ENCODE results near the gene DCAF5.

The DCAF5 gene

GRCh38 chr14:69149461-69150244, 3.3 kb downstream of the DCAF5 start:
- in situ Hi-C loops (cut with HindIII; ENCODE audit: low sequenced_read_pairs), result no loop called here

GRCh38 chr14:69142101-69142500, 10.8 kb downstream of the DCAF5 start:
- in situ Hi-C loops (cut with HindIII; ENCODE audit: low sequenced_read_pairs), result no loop called here

DNA sequence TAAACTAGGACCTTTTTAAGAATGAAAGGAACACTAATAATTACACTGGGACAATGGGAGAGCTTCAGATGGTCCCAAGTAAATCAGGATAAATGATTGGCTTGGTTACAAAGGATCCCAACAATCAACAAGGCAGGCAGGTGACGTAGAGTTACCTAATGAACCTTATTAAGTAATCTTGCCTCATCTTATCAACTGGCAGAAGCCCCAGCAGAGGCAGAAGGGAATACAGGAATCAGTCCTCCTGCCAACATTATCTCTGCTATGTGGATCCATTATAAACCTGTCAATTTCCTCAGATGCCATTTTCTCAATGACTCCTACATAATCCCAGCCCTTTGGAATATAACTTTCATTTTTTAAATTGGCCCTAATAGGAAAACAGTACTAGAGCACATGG, 11.4 kb downstream of the DCAF5 start:
- in situ Hi-C loops (cut with HindIII; ENCODE audit: low sequenced_read_pairs), result no loop called here

- in situ Hi-C loops (cut with HindIII; ENCODE audit: low sequenced_read_pairs), result loop anchor here (5.0 kb wide), 1 partner anchor 53 kb away; the partner anchor contains the start of gene EXD2
Observed at GRCh38 chr14:69139743-69140142, 13.2 kb downstream of the DCAF5 start.

GRCh38 chr14:69137843-69138535, 14.9 kb downstream of the DCAF5 start:
- in situ Hi-C loops (cut with HindIII; ENCODE audit: low sequenced_read_pairs), result loop anchor here (5.0 kb wide), 1 partner anchor 54 kb away; the partner anchor contains the start of gene EXD2

DNA sequence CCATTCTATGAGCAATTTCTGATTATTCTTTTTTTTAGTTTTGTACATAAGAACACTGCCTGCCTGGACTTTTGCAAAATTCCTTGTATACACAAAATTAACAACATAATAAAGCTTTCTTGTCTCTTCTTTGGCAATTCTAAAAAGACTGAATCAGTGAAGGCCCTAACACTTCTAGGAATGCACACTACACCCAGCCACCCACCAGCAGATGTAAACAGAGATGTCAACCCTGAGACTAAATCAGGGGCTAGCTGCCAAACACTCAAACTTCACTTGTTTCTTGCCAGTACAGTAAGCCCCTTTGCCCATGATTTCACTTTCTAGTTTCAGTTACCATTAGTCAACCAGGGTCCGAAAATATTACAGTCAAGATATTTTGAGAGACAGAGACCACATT, 15.5 kb downstream of the DCAF5 start:
- in situ Hi-C loops (cut with HindIII; ENCODE audit: low sequenced_read_pairs), result loop anchor here (5.0 kb wide), 1 partner anchor 55 kb away; the partner anchor contains the start of gene EXD2

- in situ Hi-C loops (cut with HindIII; ENCODE audit: low sequenced_read_pairs), result loop anchor here (5.0 kb wide), 1 partner anchor 57 kb away; the partner anchor contains the start of gene EXD2
Observed at GRCh38 chr14:69135133-69135532, 17.8 kb downstream of the DCAF5 start.

DNA sequence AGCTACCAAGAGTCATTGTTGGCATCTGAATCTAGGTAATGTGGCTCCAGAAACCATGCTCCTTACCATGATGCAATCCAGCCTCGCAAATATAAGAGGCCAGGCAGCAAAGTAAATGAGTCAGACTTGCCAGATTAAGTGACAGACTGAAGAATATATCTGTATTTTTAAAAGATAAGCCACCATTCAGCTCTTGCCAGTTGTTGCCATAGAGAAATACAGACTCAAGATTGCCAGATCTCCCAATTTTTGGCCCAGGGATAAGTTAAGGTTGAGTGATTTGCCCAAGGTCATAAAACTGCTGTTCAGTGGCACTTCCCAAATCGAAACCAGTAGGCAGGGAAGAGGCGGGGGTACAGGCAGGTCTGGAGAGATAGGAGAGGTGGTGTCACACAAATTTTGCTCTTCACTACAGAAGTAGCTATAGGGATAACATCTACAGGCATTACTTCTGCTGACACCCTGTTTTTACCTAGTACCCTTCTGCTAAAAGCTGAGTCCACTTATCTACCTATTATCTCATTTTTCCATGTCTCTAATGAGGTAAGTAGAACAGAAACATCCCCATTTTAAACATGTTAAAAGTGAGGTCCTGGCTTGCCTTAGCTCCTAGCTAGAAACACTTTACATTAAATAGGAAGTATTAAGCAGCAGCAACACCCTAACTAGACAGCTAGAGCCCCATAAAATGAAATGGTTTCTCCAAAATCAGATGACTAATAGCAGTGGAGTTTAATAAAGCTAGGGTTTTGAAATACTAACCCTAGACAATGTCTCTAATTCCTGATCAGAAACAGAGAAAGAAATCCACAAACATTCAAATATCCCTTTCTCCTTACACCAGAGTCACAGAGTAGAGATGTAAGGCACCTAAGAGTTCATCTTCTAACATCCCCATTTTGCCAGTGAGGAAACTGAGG, 19.5 kb downstream of the DCAF5 start:
- in situ Hi-C loops (cut with HindIII; ENCODE audit: low sequenced_read_pairs), result no loop called here

DNA sequence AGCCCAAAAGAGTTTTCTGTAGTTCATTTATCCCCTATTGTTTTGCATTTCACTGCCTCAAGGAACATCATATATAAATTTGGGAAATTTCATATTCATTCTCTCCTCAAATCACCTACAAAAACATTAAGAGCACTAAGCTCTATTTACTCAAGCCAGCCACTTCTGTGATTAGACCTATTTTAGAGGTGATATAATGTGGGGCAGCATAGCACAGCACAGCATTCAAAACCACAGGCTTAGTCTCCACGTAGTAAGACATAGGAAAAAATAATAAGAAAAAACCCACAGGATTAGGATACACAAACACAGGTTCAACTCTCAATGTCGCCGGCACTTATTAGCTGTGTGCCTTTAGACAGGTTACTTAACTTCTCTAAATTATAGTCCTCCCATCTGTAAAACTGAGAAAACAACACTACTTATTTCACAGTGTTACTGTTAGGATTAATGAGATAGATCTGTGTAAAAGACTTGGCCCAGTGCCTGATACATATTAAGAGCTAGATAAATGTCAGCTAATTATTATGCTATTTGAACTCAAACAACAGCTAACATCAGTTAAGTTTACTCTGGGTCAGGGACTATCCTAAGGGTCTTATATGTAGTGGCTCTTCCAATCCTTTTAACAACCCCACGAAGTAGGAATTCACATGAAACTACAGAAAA, 20.3 kb downstream of the DCAF5 start:
- in situ Hi-C loops (cut with HindIII; ENCODE audit: low sequenced_read_pairs), result no loop called here

- in situ Hi-C loops (cut with HindIII; ENCODE audit: low sequenced_read_pairs), result no loop called here
Observed at GRCh38 chr14:69131176-69131575, 21.7 kb downstream of the DCAF5 start.

- in situ Hi-C loops (cut with HindIII; ENCODE audit: low sequenced_read_pairs), result no loop called here
Observed at GRCh38 chr14:69129264-69129880, 23.5 kb downstream of the DCAF5 start.

GRCh38 chr14:69118305-69118704, 34.6 kb downstream of the DCAF5 start:
- in situ Hi-C loops (cut with HindIII; ENCODE audit: low sequenced_read_pairs), result no loop called here

DNA sequence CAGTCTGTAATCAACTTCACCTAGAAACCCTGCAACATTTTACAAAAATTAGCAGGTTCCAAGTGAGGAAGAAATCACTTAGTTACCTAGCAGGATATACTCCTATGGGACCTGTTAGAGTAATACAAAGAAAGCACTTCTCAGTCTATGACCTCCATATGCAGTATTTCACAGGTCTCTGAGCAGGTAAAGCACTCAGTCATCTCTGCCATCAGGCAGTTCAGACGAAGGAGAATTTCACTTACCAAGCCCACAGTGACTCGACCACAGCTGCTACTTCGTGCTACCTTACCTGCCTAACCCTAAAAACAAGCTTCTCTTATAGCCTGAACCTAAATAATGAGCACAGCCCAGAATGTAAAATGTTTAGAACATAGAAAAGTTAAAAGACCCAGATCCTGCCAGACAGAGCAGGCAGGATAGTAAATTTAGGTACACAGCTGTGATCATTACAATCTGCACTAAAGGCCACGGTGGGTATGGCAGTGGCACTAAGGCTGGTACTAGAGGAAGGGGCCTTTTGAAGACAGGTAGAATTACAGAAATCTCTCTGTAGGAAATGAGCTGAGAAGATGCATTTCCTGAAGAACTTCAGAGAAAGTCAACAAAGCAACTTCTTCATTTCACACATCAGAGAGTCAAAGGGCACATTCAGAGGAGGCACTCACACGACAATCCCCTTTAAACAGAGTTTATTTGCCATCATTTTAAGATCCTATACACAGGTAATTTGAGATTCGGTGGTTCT, 35.7 kb downstream of the DCAF5 start:
- in situ Hi-C loops (cut with HindIII; ENCODE audit: low sequenced_read_pairs), result no loop called here

DNA sequence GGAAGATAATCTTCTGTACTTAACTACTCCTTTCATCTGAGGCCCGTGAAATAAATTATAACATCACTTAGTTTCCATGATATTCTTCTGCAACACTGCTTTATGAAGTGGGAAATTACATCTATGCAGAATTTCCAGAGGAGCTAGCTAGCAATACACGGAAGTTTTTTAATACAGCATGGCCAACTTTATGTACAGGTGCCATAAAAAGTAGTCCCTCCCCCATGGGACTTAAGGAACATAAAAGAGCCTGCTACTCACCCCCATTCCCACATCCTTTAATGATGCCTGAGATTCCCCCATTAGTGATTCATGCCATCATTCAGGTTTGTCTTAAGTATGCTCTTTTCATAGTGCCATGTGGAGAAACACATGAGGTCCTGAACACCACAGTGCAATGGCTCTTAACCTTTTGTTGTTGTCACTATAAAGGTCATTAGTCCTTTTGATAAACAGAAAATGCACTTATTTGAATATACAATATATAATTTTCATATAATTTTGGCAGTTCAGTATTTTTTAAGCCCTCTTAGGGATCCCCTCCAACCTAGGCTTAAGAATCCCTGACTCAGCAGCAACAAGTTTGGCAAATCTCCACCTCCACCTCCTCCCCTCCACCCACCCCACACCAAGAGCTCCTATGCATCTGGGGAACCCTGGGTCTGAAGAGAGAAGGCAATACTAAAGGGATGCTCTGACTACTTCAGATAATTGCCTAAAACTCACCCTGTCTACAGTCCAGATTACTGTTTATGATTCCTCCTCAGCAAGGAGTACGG, 37.3 kb downstream of the DCAF5 start:
- in situ Hi-C loops (cut with HindIII; ENCODE audit: low sequenced_read_pairs), result no loop called here

DNA sequence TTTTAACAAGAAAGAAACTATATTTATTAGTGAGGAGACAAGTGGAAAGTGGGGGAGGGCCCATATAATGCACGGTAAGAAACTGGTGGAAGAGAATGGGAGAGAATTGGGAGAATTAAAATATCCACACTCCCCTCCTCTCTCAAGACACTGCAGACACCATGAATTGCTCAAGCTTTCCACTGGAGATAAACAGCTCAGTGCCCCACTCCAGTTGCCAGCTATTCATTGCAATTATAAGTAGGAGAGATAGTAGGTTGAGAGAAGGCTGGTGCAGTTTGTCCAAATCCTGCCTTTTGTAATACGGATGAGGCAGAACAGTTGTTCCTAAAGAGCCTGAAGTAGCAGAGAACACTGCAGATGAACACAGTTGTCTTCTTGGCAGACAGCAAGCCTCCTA, 38.2 kb downstream of the DCAF5 start:
- in situ Hi-C loops (cut with HindIII; ENCODE audit: low sequenced_read_pairs), result no loop called here

DNA sequence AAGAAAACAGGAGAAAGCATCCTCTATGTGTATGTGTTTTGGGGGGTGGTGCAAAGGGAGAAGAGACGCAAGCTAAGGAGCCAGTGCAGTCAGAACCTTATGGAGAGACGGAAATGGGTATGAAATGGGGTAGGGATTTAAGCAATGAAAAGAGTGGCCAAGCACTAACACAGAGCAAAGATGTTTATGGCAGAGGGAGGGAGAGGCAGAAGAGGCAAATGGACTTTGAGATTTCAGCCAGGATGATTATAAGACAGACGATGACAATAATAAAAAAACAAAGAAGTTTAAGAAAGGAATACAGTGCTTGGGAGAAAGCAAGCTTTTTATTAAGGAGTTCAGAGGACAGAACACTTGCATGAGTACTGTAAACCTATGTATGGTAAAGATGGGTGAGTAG, 44.6 kb downstream of the DCAF5 start:
- in situ Hi-C loops (cut with HindIII; ENCODE audit: low sequenced_read_pairs), result no loop called here

DNA sequence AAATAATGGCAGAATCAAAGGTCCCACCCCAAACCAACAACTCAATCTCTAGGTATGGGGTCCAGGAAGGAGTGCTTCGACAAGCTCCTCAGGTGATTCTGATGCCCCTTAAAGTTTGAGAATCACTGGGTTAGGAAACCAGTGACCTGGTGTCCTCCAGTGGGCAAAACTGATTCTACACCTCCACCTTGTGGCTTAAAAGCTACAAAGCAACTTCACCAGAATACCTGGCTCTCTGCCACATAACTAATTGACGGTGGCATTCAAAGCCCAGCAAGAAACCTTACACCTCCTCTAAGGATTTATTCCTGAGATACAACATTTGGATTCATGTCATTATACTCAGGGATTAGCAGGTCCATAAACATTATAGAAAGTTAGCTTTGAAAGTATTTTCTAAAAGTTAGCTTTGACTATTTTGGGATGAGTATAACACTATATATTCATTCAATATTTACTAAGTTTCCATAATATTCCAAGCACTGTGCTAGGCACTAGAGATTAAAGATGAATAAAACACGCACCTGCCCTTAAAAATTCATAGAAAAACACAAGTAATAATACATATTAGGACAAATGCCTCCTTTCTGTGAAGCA, 45.4 kb downstream of the DCAF5 start:
- in situ Hi-C loops (cut with HindIII; ENCODE audit: low sequenced_read_pairs), result no loop called here

DNA sequence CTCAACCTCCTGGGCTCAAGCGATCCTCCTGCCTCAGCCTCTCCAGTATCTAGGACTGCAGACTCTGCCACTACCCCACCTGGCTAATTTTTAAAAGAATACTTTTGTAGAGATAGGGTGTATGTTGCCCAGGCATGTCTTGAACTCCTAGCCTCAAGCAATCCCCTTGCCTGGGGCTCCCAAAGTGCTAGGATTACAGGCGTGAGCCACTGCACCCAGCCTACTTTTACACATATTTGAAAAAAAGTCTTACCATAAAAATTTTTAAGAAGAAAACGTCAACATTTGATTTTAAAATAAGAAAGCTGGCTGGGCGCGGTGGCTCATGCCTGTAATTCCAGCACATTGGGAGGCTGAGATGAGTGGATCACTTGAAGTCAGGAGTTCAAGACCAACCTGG, 46.5 kb downstream of the DCAF5 start:
- in situ Hi-C loops (cut with HindIII; ENCODE audit: low sequenced_read_pairs), result no loop called here
